Endothelial cell of umbilical vein (primary cell): ENCODE results near the gene WNT10A. TPM values are rescaled to one million over a fixed set of nuclear protein-coding genes. Genes with fewer than 3 reads are reported as not detected.

Experiments used
- BruUV-seq: library from RNA; stranded (reverse); fragments of 400-500 nt; replicated peaks from 2 replicates; lab custom pipeline; 2021; lab: Mats Ljungman, UMichigan
- CTCF ChIA-PET: fragments of 300-600, 350-600 bp; sonication (Branson Sonifier 250); formaldehyde crosslinking; loops from one replicate; lab custom pipeline; 2021; ENCODE audit warnings: antibody characterized with exemption, inconsistent platforms; lab: Charles Lee
- POLR2A ChIA-PET: fragments of 300-600, 350-600 bp; sonication (Branson Sonifier 250); formaldehyde crosslinking; loops from one replicate; lab custom pipeline; 2021; ENCODE audit warnings: antibody characterized with exemption, inconsistent platforms; lab: Charles Lee
- DNase-seq: peaks from one replicate; pipeline ENCODE4 v3.0.0-alpha.2; 2011; ENCODE audit warnings: low read depth, low spot score
- FAIRE-seq: peaks from 2 replicates; lab custom pipeline; 2011; peaks lifted over from hg19 to GRCh38; lab: Jason Lieb, UNC
- H2AFZ ChIP-seq: 2 replicates; pipeline ENCODE4 v1.6.0; 2012; ENCODE audit warnings: low read depth, low read length, control low read depth, inconsistent platforms
- H3K27ac ChIP-seq: 2 replicates; pipeline ENCODE4 v1.5.1; 2011; ENCODE audit warnings: low read depth, mild to moderate bottlenecking, control low read depth, low read length, moderate library complexity; ENCODE audit not compliant: insufficient read depth
- H3K27me3 ChIP-seq, 2 experiments: 2 replicates each; pipeline versions ENCODE4 v1.6.0 to v1.6.1; 2011; ENCODE audit warnings: low read length in 2 of 2, mixed read lengths in 1 of 2; ENCODE audit not compliant: control insufficient read depth in 2 of 2, insufficient read depth in 2 of 2
- H3K36me3 ChIP-seq, 2 experiments: 2 replicates in 1 of 2; 3 replicates in 1 of 2; pipeline ENCODE4 v1.5.1; 2011; ENCODE audit warnings: low read length in 2 of 2, mild to moderate bottlenecking in 1 of 2, moderate library complexity in 1 of 2; ENCODE audit not compliant: control insufficient read depth in 2 of 2, insufficient read depth in 2 of 2; ENCODE audit errors: extremely low read depth in 1 of 2
- H3K4me1 ChIP-seq: 3 replicates; pipeline ENCODE4 v1.5.1; 2011; ENCODE audit warnings: mild to moderate bottlenecking, low read length; ENCODE audit not compliant: control insufficient read depth, insufficient read depth; ENCODE audit errors: extremely low read depth
- H3K4me2 ChIP-seq: 2 replicates; pipeline ENCODE4 v1.6.1; 2011; ENCODE audit warnings: low read length, control low read depth, mixed read lengths; ENCODE audit not compliant: insufficient read depth
- H3K4me3 ChIP-seq, 3 experiments: fragments of 200-600 bp in 1 of 3; sonication (generic), shearing (Covaris generic) in 1 of 3; replicated peaks in 1 of 3; 2 replicates each; pipeline ENCODE4 v1.5.1; 2011 to 2016; ENCODE audit warnings: control low read depth in 3 of 3, low read length in 3 of 3, mild to moderate bottlenecking in 2 of 3, inconsistent platforms in 1 of 3, low read depth in 1 of 3, moderate library complexity in 1 of 3; ENCODE audit not compliant: insufficient read depth in 1 of 3
- H3K79me2 ChIP-seq: 2 replicates; pipeline ENCODE4 v1.6.0; 2012; ENCODE audit warnings: low read length, inconsistent platforms; ENCODE audit not compliant: control insufficient read depth, insufficient read depth
- H3K9ac ChIP-seq: replicated peaks from 2 replicates; pipeline ENCODE3; 2011; ENCODE audit warnings: low read length, control low read depth; ENCODE audit not compliant: insufficient read depth; ENCODE audit errors: extremely low read depth
- H3K9me1 ChIP-seq: replicated peaks from 3 replicates; pipeline ENCODE4 v1.6.0; 2011; ENCODE audit warnings: mild to moderate bottlenecking, low read length; ENCODE audit not compliant: control insufficient read depth, insufficient read depth; ENCODE audit errors: extremely low read depth
- H3K9me3 ChIP-seq: replicated peaks from 2 replicates; pipeline ENCODE4 v1.5.1; 2012; ENCODE audit warnings: low read length, inconsistent platforms; ENCODE audit not compliant: control insufficient read depth, insufficient read depth
- H4K20me1 ChIP-seq: replicated peaks from 2 replicates; pipeline ENCODE3; 2011; ENCODE audit warnings: mild to moderate bottlenecking, low read length; ENCODE audit not compliant: control insufficient read depth, insufficient read depth; ENCODE audit errors: extremely low read depth
- EZH2 ChIP-seq: IDR thresholded peaks from 2 replicates; pipeline ENCODE4 v1.6.1; 2012; ENCODE audit warnings: borderline replicate concordance, low read depth, mild to moderate bottlenecking, moderate library complexity, low read length, inconsistent platforms; ENCODE audit not compliant: severe bottlenecking
- FOS ChIP-seq: IDR thresholded peaks from 2 replicates; pipeline ENCODE4 v1.6.1; 2011; ENCODE audit warnings: mild to moderate bottlenecking, low read length, moderate library complexity, borderline replicate concordance; ENCODE audit not compliant: insufficient read depth
- GATA2 ChIP-seq: IDR thresholded peaks from 2 replicates; pipeline ENCODE4 v1.7.0; 2011; ENCODE audit warnings: low read depth, mild to moderate bottlenecking, moderate library complexity, mixed read lengths, low read length; ENCODE audit not compliant: insufficient read length, insufficient read depth
- JUN ChIP-seq: IDR thresholded peaks from 2 replicates; pipeline ENCODE4 v1.6.1; 2011; ENCODE audit warnings: borderline replicate concordance, low read depth; ENCODE audit not compliant: insufficient read length, insufficient read depth
- MYC ChIP-seq: IDR thresholded peaks from one replicate; pipeline ENCODE4 v1.6.1; 2011; ENCODE audit warnings: mild to moderate bottlenecking, low read depth, low read length
- POLR2A ChIP-seq: IDR thresholded peaks from 2 replicates; pipeline ENCODE4 v1.6.1; 2012; ENCODE audit warnings: low read depth, mild to moderate bottlenecking, control low read depth, low read length
- POLR2AphosphoS5 ChIP-seq: IDR thresholded peaks from 2 replicates; pipeline ENCODE4 v1.6.1; 2012; ENCODE audit warnings: low read depth, mild to moderate bottlenecking, control low read depth, low read length, moderate library complexity; ENCODE audit not compliant: insufficient read depth
- dilution Hi-C: fragments of 300-500 bp; cut with MboI; formaldehyde crosslinking; loops from one replicate; pipeline ENCODE4 v1.15.0; 2019; ENCODE audit warnings: low sequenced_read_pairs; ENCODE audit not compliant: extremely low pct_ligation_motif_present
- intact Hi-C: fragments of 100-400 bp; cut with micrococcal nuclease; formaldehyde crosslinking; loops from one replicate; pipeline ENCODE4 v1.10.0; 2022
- polyA plus RNA-seq, 4 experiments: library from polyadenylated mRNA; depleted of rRNA in 3 of 4; stranded (reverse) in 3 of 4; unstranded in 1 of 4; fragments of >200 nt; gene quantifications; 2 replicates each; pipeline versions ENCODE4 v1.2.1 to v1.2.3, GENCODE V29; 2011 to 2012; ENCODE audit warnings: missing spikeins in 1 of 4
- total RNA-seq: library from RNA; stranded (reverse); gene quantifications from 2 replicates; pipeline ENCODE4 v1.2.3, GENCODE V29; 2021
- TF ChIP-seq, protein P1 (sequence below), 2 donors: IDR thresholded peaks; 1 replicate in 1 of 2; 2 replicates in 1 of 2; pipeline ENCODE4 v1.5.1; 2011; ENCODE audit warnings: low read length in 2 of 2, mild to moderate bottlenecking in 2 of 2, moderate library complexity in 2 of 2, control low read depth in 1 of 2, inconsistent platforms in 1 of 2, low read depth in 1 of 2; ENCODE audit not compliant: insufficient read depth in 1 of 2; ENCODE audit errors: extremely low read depth in 1 of 2
- TF ChIP-seq, protein P2 (sequence below): IDR thresholded peaks from 2 replicates; pipeline ENCODE4 v1.6.1; 2011; ENCODE audit not compliant: insufficient read depth, insufficient read length

The WNT10A gene
- total and polyA plus RNA-seq, 2 donors (not counting 3 experiments of a cell fraction or from before 2014, with no cell fraction given) = not detected

DNA sequence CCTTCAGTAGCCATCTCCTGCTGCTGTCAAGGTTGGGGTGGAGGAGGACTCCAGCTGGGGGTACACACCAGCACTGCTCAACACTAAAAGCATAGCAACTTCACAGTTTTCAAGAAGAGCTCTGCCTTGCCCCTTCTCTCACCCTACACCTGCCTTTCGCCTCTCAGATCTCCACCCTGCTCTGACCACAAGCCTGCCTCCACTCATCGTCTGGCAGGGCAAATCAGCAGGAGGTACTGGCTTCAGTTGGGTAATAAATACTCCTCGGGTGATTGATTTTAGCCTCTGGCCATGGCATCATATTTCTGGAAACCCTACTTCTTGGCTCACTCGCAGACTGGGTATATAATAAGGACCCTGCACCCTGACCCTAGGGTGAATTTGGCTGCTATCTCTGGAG, 46.0 kb upstream of the WNT10A start:
- Histone ChIP-seq H3K79me2 (no peaks in the 10 kb centered on the region), H3K4me1 (peaks cover 17% of the 10 kb centered on the region), H3K9ac (no peak overlapping the region), H3K27me3 (peaks cover 2 to 5% of the 10 kb centered on the region in 2 experiments), H2AFZ (no peak overlapping the region), H3K9me3 (no peaks in the 10 kb centered on the region), H4K20me1 (no peaks in the 10 kb centered on the region), H3K9me1 (no peaks in the 10 kb centered on the region), H3K4me3 (no peak overlapping the region), H3K27ac (no peak overlapping the region), H3K36me3 (no peaks in the 10 kb centered on the region), H3K4me2 (no peak overlapping the region)
- DNase-seq (no peak), FAIRE-seq (no peak)
- intact Hi-C loops (no loop called here), dilution Hi-C loops (no loop called here)
- CTCF ChIA-PET = interaction anchor here (3.5 kb wide), 1 partner anchor 13 kb away, joined by 44 read pairs; no protein-coding TSS in a partner anchor
- TF ChIP-seq EZH2 (no peak), JUN (no peak), MYC (no peak), POLR2AphosphoS5 (no peak), GATA2 (no peak), POLR2A (no peak), FOS (no peak)
- TF ChIP-seq, protein P1, sequence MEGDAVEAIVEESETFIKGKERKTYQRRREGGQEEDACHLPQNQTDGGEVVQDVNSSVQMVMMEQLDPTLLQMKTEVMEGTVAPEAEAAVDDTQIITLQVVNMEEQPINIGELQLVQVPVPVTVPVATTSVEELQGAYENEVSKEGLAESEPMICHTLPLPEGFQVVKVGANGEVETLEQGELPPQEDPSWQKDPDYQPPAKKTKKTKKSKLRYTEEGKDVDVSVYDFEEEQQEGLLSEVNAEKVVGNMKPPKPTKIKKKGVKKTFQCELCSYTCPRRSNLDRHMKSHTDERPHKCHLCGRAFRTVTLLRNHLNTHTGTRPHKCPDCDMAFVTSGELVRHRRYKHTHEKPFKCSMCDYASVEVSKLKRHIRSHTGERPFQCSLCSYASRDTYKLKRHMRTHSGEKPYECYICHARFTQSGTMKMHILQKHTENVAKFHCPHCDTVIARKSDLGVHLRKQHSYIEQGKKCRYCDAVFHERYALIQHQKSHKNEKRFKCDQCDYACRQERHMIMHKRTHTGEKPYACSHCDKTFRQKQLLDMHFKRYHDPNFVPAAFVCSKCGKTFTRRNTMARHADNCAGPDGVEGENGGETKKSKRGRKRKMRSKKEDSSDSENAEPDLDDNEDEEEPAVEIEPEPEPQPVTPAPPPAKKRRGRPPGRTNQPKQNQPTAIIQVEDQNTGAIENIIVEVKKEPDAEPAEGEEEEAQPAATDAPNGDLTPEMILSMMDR (IDR thresholded peaks at IDR 0.05; ENCODE audit: extremely low read depth in 1 of 2, insufficient read depth in 1 of 2, low read depth in 1 of 2, low read length in 2 of 2) = no peak
- TF ChIP-seq, protein P2, sequence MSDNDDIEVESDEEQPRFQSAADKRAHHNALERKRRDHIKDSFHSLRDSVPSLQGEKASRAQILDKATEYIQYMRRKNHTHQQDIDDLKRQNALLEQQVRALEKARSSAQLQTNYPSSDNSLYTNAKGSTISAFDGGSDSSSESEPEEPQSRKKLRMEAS = no peak
- POLR2A ChIA-PET = no interaction called here
- BruUV-seq = no TSS peak
